HCT116 (cell line): ENCODE measurements around the gene MOB3C.

Experiments
- CEBPB ChIP-seq: IDR thresholded peaks from 2 replicates; pipeline ENCODE4 v1.6.1; 2012; ENCODE audit warnings: low read depth
- EZH2 ChIP-seq: fragments of 200-600 bp; sonication (generic); IDR thresholded peaks from 2 replicates; pipeline ENCODE4 v1.6.1; 2017; ENCODE audit warnings: antibody characterized with exemption, mixed run types
- POLR2A ChIP-seq: IDR thresholded peaks from 2 replicates; pipeline ENCODE4 v1.7.0; 2011; ENCODE audit warnings: borderline replicate concordance; ENCODE audit not compliant: insufficient read depth, insufficient read length; ENCODE audit errors: extremely low read depth
- TCF7L2 ChIP-seq: IDR thresholded peaks from 2 replicates; pipeline ENCODE4 v1.7.0; 2011; ENCODE audit warnings: borderline replicate concordance, inconsistent platforms; ENCODE audit not compliant: insufficient read depth, insufficient read length; ENCODE audit errors: extremely low read depth
- TF ChIP-seq, protein P1 (sequence below), 3 experiments: fragments of 200-600 bp in 1 of 3; sonication (generic) in 1 of 3; IDR thresholded peaks in 2 of 3; conservative IDR thresholded peaks in 1 of 3; 2 replicates each; pipeline ENCODE4 v1.5.1; 2012 to 2017; ENCODE audit warnings: low read depth in 2 of 3, low read length in 2 of 3, antibody characterized with exemption in 1 of 3, borderline replicate concordance in 1 of 3, control low read depth in 1 of 3, mild to moderate bottlenecking in 1 of 3, mixed read lengths in 1 of 3, mixed run types in 1 of 3, moderate library complexity in 1 of 3; ENCODE audit not compliant: insufficient read depth in 1 of 3
- TF ChIP-seq, protein P2 (sequence below): IDR thresholded peaks from 2 replicates; pipeline ENCODE4 v1.6.1; 2012

DNA sequence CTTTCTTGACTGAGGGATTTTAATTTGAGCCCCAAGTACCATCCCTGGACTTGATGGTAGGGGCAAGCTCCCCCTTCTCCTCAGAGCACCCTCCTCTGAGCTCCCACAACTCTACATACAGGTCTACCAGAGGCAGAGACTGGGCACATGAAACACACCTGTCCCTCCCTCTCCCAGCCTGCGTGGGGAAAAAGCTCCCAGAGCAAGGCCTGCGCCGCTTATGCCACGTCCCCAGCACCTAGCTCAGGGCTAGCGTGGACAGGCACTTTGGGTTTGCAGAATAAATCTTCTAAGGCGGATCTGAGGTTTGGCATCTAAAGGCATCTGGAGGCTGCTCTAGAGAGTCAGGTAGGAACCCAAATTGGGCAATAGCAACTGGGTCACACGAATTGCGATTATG, 57.6 kb downstream of the MOB3C start:
- TF ChIP-seq CEBPB (no peak), EZH2 (no peak), TCF7L2 (no peak), POLR2A (no peak)
- TF ChIP-seq, protein P1, sequence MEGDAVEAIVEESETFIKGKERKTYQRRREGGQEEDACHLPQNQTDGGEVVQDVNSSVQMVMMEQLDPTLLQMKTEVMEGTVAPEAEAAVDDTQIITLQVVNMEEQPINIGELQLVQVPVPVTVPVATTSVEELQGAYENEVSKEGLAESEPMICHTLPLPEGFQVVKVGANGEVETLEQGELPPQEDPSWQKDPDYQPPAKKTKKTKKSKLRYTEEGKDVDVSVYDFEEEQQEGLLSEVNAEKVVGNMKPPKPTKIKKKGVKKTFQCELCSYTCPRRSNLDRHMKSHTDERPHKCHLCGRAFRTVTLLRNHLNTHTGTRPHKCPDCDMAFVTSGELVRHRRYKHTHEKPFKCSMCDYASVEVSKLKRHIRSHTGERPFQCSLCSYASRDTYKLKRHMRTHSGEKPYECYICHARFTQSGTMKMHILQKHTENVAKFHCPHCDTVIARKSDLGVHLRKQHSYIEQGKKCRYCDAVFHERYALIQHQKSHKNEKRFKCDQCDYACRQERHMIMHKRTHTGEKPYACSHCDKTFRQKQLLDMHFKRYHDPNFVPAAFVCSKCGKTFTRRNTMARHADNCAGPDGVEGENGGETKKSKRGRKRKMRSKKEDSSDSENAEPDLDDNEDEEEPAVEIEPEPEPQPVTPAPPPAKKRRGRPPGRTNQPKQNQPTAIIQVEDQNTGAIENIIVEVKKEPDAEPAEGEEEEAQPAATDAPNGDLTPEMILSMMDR (IDR thresholded peaks at IDR 0.05 in 2 of 3, conservative IDR thresholded peaks at IDR 0.05 in 1 of 3; ENCODE audit: borderline replicate concordance in 1 of 3, insufficient read depth in 1 of 3, low read depth in 2 of 3, low read length in 2 of 3) = no peak
- TF ChIP-seq, protein P2, sequence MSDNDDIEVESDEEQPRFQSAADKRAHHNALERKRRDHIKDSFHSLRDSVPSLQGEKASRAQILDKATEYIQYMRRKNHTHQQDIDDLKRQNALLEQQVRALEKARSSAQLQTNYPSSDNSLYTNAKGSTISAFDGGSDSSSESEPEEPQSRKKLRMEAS = no peak
